HepG2 (cell line): Measurements from ENCODE around the gene HMGN4.

Source experiments
- DNMT1 ChIP-seq: sonication (generic); formaldehyde crosslinking; IDR thresholded peaks from 2 replicates; pipeline ENCODE4 v1.5.1; 2020; ENCODE audit warnings: mild to moderate bottlenecking, missing genetic modification reagents
- GABPA ChIP-seq, 2 experiments: IDR thresholded peaks; 2 replicates each; pipeline ENCODE4 v1.6.1; 2011 to 2016; ENCODE audit warnings: low read depth in 2 of 2, low read length in 1 of 2, missing biosample characterization in 1 of 2, missing genetic modification characterization in 1 of 2
- GFI1 ChIP-seq: sonication (generic); formaldehyde crosslinking; IDR thresholded peaks from 2 replicates; pipeline ENCODE4 v1.5.0; 2020; ENCODE audit warnings: missing genetic modification reagents, mild to moderate bottlenecking, borderline replicate concordance
- MAFK ChIP-seq, 2 experiments: IDR thresholded peaks in 1 of 2; conservative IDR thresholded peaks in 1 of 2; 2 replicates each; pipeline ENCODE4 v1.6.1; 2011; ENCODE audit warnings: improper control_type of control experiment in 2 of 2, low read length in 2 of 2
- NFYB ChIP-seq: sonication (generic); formaldehyde crosslinking; IDR thresholded peaks from 2 replicates; pipeline ENCODE4 v1.4.0; 2020; ENCODE audit warnings: missing genetic modification reagents
- PPARG ChIP-seq: conservative IDR thresholded peaks from 2 replicates; pipeline ENCODE4 v1.6.1; 2016; ENCODE audit warnings: missing biosample characterization, missing genetic modification reagents
- TAF1 ChIP-seq: sonication (generic); formaldehyde crosslinking; IDR thresholded peaks from 2 replicates; pipeline ENCODE4 v1.4.0; 2020; ENCODE audit warnings: missing genetic modification reagents
- TF ChIP-seq, protein P1 (sequence below): sonication (generic); formaldehyde crosslinking; IDR thresholded peaks from 2 replicates; pipeline ENCODE4 v1.5.0; 2020; ENCODE audit warnings: mild to moderate bottlenecking, missing genetic modification reagents, moderate library complexity
- TF ChIP-seq, protein P2 (sequence below): sonication (generic); formaldehyde crosslinking; IDR thresholded peaks from 2 replicates; pipeline ENCODE4 v1.5.0; 2020; ENCODE audit warnings: missing genetic modification reagents, mild to moderate bottlenecking, borderline replicate concordance
- TF ChIP-seq, protein P3 (sequence below): sonication (generic); formaldehyde crosslinking; IDR thresholded peaks from 2 replicates; pipeline ENCODE4 v1.4.0; 2020; ENCODE audit warnings: missing genetic modification reagents
- TF ChIP-seq, protein P4 (sequence below): IDR thresholded peaks from 2 replicates; pipeline ENCODE4 v1.6.1; 2012; ENCODE audit warnings: inconsistent platforms

DNA sequence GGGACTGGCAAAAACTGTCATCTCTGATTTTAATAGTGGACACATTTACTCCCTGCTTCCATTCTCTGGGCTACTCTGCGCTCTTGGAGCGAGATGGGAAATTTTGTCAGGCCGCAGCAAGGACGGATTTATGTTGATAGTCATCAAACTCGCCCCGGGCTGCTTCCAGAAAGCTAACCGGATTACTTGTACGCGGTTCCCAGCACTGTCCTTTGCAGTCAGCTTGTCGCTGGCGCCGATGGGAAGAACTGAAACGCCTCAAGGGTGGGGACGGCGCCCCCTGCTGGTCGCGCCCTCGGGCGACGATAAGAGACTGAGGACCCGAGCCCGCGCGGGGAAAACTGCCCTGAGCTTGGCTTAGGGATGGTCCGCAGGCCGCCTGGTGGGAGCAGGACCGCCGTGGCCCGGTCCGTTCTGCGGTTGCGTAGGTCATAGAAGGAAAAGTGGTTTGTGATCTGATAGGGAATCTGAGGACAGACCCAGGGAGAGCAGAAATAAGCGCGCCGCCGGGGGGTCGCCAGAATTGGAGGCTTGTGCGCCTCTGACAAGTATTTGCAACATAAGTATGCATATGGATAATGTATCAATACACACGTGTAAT, 57.6 kb downstream of the HMGN4 start:
- TF ChIP-seq DNMT1 (CRISPR knock-in tag) (no peak), NFYB (CRISPR knock-in tag) (peak; percentile 28; the same call in 1 of the 2 replicates), TAF1 (peak; percentile 49), GABPA (IDR thresholded peaks at IDR 0.05; ENCODE audit: low read depth, low read length) (no peak), GABPA (CRISPR knock-in tag; IDR thresholded peaks at IDR 0.05; ENCODE audit: low read depth) (peak; percentile 48; the same call in 1 of the 2 replicates), PPARG (peak; percentile 30; the same call in 1 of the 2 replicates), MAFK (conservative IDR thresholded peaks at IDR 0.05 in 1 of 2, IDR thresholded peaks at IDR 0.05 in 1 of 2; ENCODE audit: low read length in 2 of 2) (peak in 1 of 2 experiments; percentile 47; a peak in 1 of 4 replicates), GFI1 (CRISPR knock-in tag) (0 out of 2 replicates have a peak, but pooled peaks have one; percentile 30)
- TF ChIP-seq, protein P1, sequence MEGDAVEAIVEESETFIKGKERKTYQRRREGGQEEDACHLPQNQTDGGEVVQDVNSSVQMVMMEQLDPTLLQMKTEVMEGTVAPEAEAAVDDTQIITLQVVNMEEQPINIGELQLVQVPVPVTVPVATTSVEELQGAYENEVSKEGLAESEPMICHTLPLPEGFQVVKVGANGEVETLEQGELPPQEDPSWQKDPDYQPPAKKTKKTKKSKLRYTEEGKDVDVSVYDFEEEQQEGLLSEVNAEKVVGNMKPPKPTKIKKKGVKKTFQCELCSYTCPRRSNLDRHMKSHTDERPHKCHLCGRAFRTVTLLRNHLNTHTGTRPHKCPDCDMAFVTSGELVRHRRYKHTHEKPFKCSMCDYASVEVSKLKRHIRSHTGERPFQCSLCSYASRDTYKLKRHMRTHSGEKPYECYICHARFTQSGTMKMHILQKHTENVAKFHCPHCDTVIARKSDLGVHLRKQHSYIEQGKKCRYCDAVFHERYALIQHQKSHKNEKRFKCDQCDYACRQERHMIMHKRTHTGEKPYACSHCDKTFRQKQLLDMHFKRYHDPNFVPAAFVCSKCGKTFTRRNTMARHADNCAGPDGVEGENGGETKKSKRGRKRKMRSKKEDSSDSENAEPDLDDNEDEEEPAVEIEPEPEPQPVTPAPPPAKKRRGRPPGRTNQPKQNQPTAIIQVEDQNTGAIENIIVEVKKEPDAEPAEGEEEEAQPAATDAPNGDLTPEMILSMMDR (CRISPR knock-in tag) = peak; percentile 99
- TF ChIP-seq, protein P2, sequence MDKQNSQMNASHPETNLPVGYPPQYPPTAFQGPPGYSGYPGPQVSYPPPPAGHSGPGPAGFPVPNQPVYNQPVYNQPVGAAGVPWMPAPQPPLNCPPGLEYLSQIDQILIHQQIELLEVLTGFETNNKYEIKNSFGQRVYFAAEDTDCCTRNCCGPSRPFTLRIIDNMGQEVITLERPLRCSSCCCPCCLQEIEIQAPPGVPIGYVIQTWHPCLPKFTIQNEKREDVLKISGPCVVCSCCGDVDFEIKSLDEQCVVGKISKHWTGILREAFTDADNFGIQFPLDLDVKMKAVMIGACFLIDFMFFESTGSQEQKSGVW (CRISPR knock-in tag) = no peak
- TF ChIP-seq, protein P3, sequence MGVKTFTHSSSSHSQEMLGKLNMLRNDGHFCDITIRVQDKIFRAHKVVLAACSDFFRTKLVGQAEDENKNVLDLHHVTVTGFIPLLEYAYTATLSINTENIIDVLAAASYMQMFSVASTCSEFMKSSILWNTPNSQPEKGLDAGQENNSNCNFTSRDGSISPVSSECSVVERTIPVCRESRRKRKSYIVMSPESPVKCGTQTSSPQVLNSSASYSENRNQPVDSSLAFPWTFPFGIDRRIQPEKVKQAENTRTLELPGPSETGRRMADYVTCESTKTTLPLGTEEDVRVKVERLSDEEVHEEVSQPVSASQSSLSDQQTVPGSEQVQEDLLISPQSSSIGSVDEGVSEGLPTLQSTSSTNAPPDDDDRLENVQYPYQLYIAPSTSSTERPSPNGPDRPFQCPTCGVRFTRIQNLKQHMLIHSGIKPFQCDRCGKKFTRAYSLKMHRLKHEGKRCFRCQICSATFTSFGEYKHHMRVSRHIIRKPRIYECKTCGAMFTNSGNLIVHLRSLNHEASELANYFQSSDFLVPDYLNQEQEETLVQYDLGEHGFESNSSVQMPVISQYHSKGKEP (CRISPR knock-in tag) = no peak
- TF ChIP-seq, protein P4, sequence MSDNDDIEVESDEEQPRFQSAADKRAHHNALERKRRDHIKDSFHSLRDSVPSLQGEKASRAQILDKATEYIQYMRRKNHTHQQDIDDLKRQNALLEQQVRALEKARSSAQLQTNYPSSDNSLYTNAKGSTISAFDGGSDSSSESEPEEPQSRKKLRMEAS = peak; percentile 75
